HepG2 (cell line): ENCODE data around the gene DUS1L. TPM values are rescaled to one million over a fixed set of nuclear protein-coding genes. Genes with fewer than 3 reads are reported as not detected.

Source experiments
- ARNTL ChIP-seq: sonication (generic); formaldehyde crosslinking; IDR thresholded peaks from 2 replicates; pipeline ENCODE4 v1.4.0; 2020; ENCODE audit warnings: mild to moderate bottlenecking, missing genetic modification reagents
- BORCS8-MEF2B ChIP-seq: sonication (generic); formaldehyde crosslinking; IDR thresholded peaks from 2 replicates; pipeline ENCODE4 v1.8.0; 2022; ENCODE audit warnings: mild to moderate bottlenecking, missing genetic modification reagents
- ESRRA ChIP-seq: sonication (generic); formaldehyde crosslinking; IDR thresholded peaks from 2 replicates; pipeline ENCODE4 v1.5.1; 2020; ENCODE audit warnings: mild to moderate bottlenecking, low read depth, missing genetic modification reagents
- ETV6 ChIP-seq: sonication (generic); formaldehyde crosslinking; conservative IDR thresholded peaks from 2 replicates; pipeline ENCODE4 v1.4.0; 2020; ENCODE audit warnings: missing genetic modification reagents
- PRPF4 ChIP-seq: fragments of 200-400 bp; formaldehyde crosslinking; IDR thresholded peaks from 2 replicates; pipeline ENCODE4 v1.6.1; 2016; ENCODE audit warnings: low read length, low read depth; ENCODE audit not compliant: poor library complexity, severe bottlenecking
- SMAD9 ChIP-seq: sonication (generic); formaldehyde crosslinking; IDR thresholded peaks from 2 replicates; pipeline ENCODE4 v1.5.1; 2020; ENCODE audit warnings: mild to moderate bottlenecking, missing genetic modification reagents
- SNRNP70 ChIP-seq: fragments of 200-400 bp; formaldehyde crosslinking; IDR thresholded peaks from 2 replicates; pipeline ENCODE4 v1.6.1; 2017; ENCODE audit warnings: mild to moderate bottlenecking, low read depth, low read length, moderate library complexity
- STAG1 ChIP-seq: sonication (generic); formaldehyde crosslinking; IDR thresholded peaks from 2 replicates; pipeline ENCODE4 v1.4.0; 2020; ENCODE audit warnings: missing genetic modification reagents
- TEAD2 ChIP-seq: sonication (generic); formaldehyde crosslinking; IDR thresholded peaks from 2 replicates; pipeline ENCODE4 v1.9.0; 2021; ENCODE audit warnings: missing genetic modification reagents
- THYN1 ChIP-seq: sonication (generic); formaldehyde crosslinking; IDR thresholded peaks from 2 replicates; pipeline ENCODE4 v1.8.1; 2023; ENCODE audit warnings: low read depth, mild to moderate bottlenecking, moderate library complexity, missing genetic modification reagents, borderline replicate concordance
- TMF1 ChIP-seq: sonication (generic); formaldehyde crosslinking; IDR thresholded peaks from 2 replicates; pipeline ENCODE4 v1.8.1; 2022; ENCODE audit warnings: low read depth, missing genetic modification reagents
- U2AF1 ChIP-seq: fragments of 200-400 bp; formaldehyde crosslinking; optimal IDR thresholded peaks from 2 replicates; pipeline ENCODE3; 2017; ENCODE audit warnings: mild to moderate bottlenecking, low read depth, low read length
- ZHX1 ChIP-seq: sonication (generic); formaldehyde crosslinking; IDR thresholded peaks from 2 replicates; pipeline ENCODE4 v1.8.1; 2022; ENCODE audit warnings: low read depth, mild to moderate bottlenecking, missing genetic modification reagents
- ZMYM3 ChIP-seq: sonication (generic); formaldehyde crosslinking; IDR thresholded peaks from 2 replicates; pipeline ENCODE4 v1.5.1; 2020; ENCODE audit warnings: mild to moderate bottlenecking, missing genetic modification reagents
- ZNF275 ChIP-seq: sonication (generic); formaldehyde crosslinking; IDR thresholded peaks from 2 replicates; pipeline ENCODE4 v1.8.0; 2022; ENCODE audit warnings: missing genetic modification reagents, mild to moderate bottlenecking, inconsistent platforms, borderline replicate concordance
- ZNF3 ChIP-seq: IDR thresholded peaks from 2 replicates; pipeline ENCODE4 v1.7.0; 2017; ENCODE audit warnings: inconsistent platforms
- ZNF430 ChIP-seq: sonication (generic); formaldehyde crosslinking; IDR thresholded peaks from 2 replicates; pipeline ENCODE4 v1.9.0; 2021; ENCODE audit warnings: mild to moderate bottlenecking, missing genetic modification reagents
- ZNF562 ChIP-seq: sonication (generic); formaldehyde crosslinking; IDR thresholded peaks from 2 replicates; pipeline ENCODE4 v1.8.0; 2022; ENCODE audit warnings: missing genetic modification reagents, borderline replicate concordance
- ZNF570 ChIP-seq: sonication (generic); formaldehyde crosslinking; IDR thresholded peaks from 2 replicates; pipeline ENCODE4 v1.4.0; 2020; ENCODE audit warnings: mild to moderate bottlenecking, missing genetic modification reagents, borderline replicate concordance
- ZNF598 ChIP-seq: sonication (generic); formaldehyde crosslinking; IDR thresholded peaks from 2 replicates; pipeline ENCODE4 v1.5.1; 2020; ENCODE audit warnings: mild to moderate bottlenecking, missing genetic modification reagents, borderline replicate concordance
- ZNF747 ChIP-seq: sonication (generic); formaldehyde crosslinking; IDR thresholded peaks from 2 replicates; pipeline ENCODE4 v1.8.1; 2023; ENCODE audit warnings: missing genetic modification reagents, mild to moderate bottlenecking, borderline replicate concordance
- polyA plus RNA-seq, 8 experiments: library from polyadenylated mRNA; depleted of rRNA in 3 of 8; stranded (reverse) in 7 of 8; unstranded in 1 of 8; fragments of >200 nt; fragmentation: Illumina TruSeq in 4 of 8; extraction: Trizol in 4 of 8; gene quantifications; 2 replicates each; pipeline versions ENCODE4 v1.2.1 to v1.2.3, GENCODE V29; 2011 to 2016; ENCODE audit warnings: low read depth in 4 of 8, missing spikeins in 1 of 8, mixed read lengths in 1 of 8; ENCODE audit not compliant: insufficient read depth in 1 of 8
- total RNA-seq, 5 experiments: library from RNA; depleted of rRNA; stranded (reverse); fragments of >200 nt; fragmentation: Illumina TruSeq; extraction: Trizol; gene quantifications; 2 replicates each; pipeline ENCODE4 v1.2.3, GENCODE V29; 2016; ENCODE audit warnings: low read depth in 1 of 5
- TF ChIP-seq, protein P1 (sequence below): sonication (generic); formaldehyde crosslinking; IDR thresholded peaks from 2 replicates; pipeline ENCODE4 v1.8.1; 2023; ENCODE audit warnings: mild to moderate bottlenecking, moderate library complexity, missing genetic modification reagents
- TF ChIP-seq, protein P2 (sequence below): sonication (generic); formaldehyde crosslinking; IDR thresholded peaks from 2 replicates; pipeline ENCODE4 v1.8.0; 2022; ENCODE audit warnings: missing genetic modification reagents, mild to moderate bottlenecking, moderate library complexity, borderline replicate concordance

DUS1L gene
- total and polyA plus RNA-seq, 2 of the 13 experiments (the other 11 are each of a cell fraction or from before 2014, with no cell fraction given) = 81.0 to 109 TPM

GRCh38 chr17:82039695-82040299 is 25.8 kb downstream of the DUS1L start (continued):
- TF ChIP-seq ZHX1 (CRISPR knock-in tag) (no peak), STAG1 (CRISPR knock-in tag) (no peak), BORCS8-MEF2B (CRISPR knock-in tag) (0 out of 2 replicates have a peak, but pooled peaks have one; percentile 33), ZNF570 (CRISPR knock-in tag) (no peak), ZNF562 (CRISPR knock-in tag) (no peak), ESRRA (peak; percentile 80; the same call in 1 of the 2 replicates), U2AF1 (no peak), PRPF4 (no peak), TMF1 (no peak), ETV6 (CRISPR knock-in tag) (peak; percentile 15; the same call in 1 of the 2 replicates), THYN1 (CRISPR knock-in tag) (no peak), ZNF598 (CRISPR knock-in tag) (no peak), SNRNP70 (no peak), ZNF275 (CRISPR knock-in tag) (no peak), ZNF3 (no peak), ZNF430 (CRISPR knock-in tag) (peak; percentile 50; the same call in 1 of the 2 replicates), ZMYM3 (CRISPR knock-in tag) (peak; percentile 38; the same call in 1 of the 2 replicates), ZNF747 (no peak), TEAD2 (CRISPR knock-in tag) (no peak), SMAD9 (no peak), ARNTL (CRISPR knock-in tag) (no peak)
- TF ChIP-seq, protein P1, sequence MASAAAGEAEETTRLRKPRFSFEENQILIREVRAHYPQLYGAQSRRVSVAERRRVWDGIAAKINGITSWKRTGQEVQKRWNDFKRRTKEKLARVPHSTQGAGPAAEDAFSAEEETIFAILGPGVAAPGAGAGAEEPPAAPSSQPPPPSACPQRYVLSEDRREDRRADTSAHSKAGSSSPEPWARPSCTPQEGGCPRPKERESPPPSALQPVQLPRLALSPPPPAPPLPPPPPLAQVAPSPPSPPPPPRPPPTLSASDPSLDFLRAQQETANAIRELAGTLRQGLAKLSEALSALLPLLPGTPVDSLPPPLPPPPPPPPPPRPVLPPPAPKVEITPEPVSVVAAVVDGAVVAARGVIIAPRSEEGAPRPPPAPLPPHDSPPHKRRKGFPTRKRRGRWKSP = no peak
- TF ChIP-seq, protein P2, sequence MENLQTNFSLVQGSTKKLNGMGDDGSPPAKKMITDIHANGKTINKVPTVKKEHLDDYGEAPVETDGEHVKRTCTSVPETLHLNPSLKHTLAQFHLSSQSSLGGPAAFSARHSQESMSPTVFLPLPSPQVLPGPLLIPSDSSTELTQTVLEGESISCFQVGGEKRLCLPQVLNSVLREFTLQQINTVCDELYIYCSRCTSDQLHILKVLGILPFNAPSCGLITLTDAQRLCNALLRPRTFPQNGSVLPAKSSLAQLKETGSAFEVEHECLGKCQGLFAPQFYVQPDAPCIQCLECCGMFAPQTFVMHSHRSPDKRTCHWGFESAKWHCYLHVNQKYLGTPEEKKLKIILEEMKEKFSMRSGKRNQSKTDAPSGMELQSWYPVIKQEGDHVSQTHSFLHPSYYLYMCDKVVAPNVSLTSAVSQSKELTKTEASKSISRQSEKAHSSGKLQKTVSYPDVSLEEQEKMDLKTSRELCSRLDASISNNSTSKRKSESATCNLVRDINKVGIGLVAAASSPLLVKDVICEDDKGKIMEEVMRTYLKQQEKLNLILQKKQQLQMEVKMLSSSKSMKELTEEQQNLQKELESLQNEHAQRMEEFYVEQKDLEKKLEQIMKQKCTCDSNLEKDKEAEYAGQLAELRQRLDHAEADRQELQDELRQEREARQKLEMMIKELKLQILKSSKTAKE = no peak
